GM23248 (cell line): ENCODE data around the gene NSD2. TPM values are rescaled to one million over a fixed set of nuclear protein-coding genes. Genes with fewer than 3 reads are reported as not detected.

Experiments
- DNase-seq: peaks from one replicate; pipeline ENCODE4 v3.0.0-alpha.2; 2015
- H2AFZ ChIP-seq: fragments of 200-600 bp; sonication (generic); 2 replicates; pipeline ENCODE4 v1.6.1; 2016; ENCODE audit warnings: antibody characterized with exemption
- H3F3A ChIP-seq: fragments of 200-600 bp; sonication (generic); 2 replicates; pipeline ENCODE4 v1.6.1; 2016; ENCODE audit warnings: mild to moderate bottlenecking, antibody characterized with exemption, mixed run types; ENCODE audit not compliant: insufficient read depth
- H3K27ac ChIP-seq: fragments of 200-600 bp; sonication (generic); 2 replicates; pipeline ENCODE4 v1.5.1; 2016; ENCODE audit warnings: mild to moderate bottlenecking
- H3K27me3 ChIP-seq: fragments of 200-600 bp; sonication (generic); replicated peaks from 2 replicates; pipeline ENCODE4 v1.6.1; 2016; ENCODE audit warnings: mild to moderate bottlenecking; ENCODE audit not compliant: insufficient read depth
- H3K36me3 ChIP-seq: fragments of 200-600 bp; sonication (generic); 2 replicates; pipeline ENCODE4 v1.6.1; 2016; ENCODE audit warnings: low read depth, mild to moderate bottlenecking
- H3K4me1 ChIP-seq: fragments of 200-600 bp; sonication (generic); 2 replicates; pipeline ENCODE4 v1.6.1; 2016; ENCODE audit warnings: mild to moderate bottlenecking; ENCODE audit not compliant: insufficient read depth
- H3K4me2 ChIP-seq: fragments of 200-600 bp; sonication (generic); one replicate; pipeline ENCODE4 v1.6.1; 2016; ENCODE audit warnings: mild to moderate bottlenecking; ENCODE audit not compliant: unreplicated experiment
- H3K4me3 ChIP-seq: fragments of 200-600 bp; sonication (generic); 2 replicates; pipeline ENCODE4 v1.5.1; 2016; ENCODE audit warnings: mild to moderate bottlenecking
- H3K79me2 ChIP-seq: fragments of 200-600 bp; sonication (generic); 2 replicates; pipeline ENCODE4 v1.6.1; 2016; ENCODE audit warnings: mild to moderate bottlenecking; ENCODE audit not compliant: insufficient read depth
- H3K9ac ChIP-seq: fragments of 200-600 bp; sonication (generic); 2 replicates; pipeline ENCODE4 v1.6.1; 2016; ENCODE audit warnings: mild to moderate bottlenecking
- H3K9me2 ChIP-seq: fragments of 200-600 bp; sonication (generic); 2 replicates; pipeline ENCODE4 v1.6.1; 2016; ENCODE audit warnings: mixed run types, mild to moderate bottlenecking, moderate library complexity; ENCODE audit not compliant: insufficient read depth
- H3K9me3 ChIP-seq: fragments of 200-600 bp; sonication (generic); one replicate; pipeline ENCODE4 v1.6.1; 2017; ENCODE audit warnings: low read depth
- H4K20me1 ChIP-seq: fragments of 200-600 bp; sonication (generic); 2 replicates; pipeline ENCODE4 v1.6.0; 2016; ENCODE audit not compliant: insufficient read depth
- EZH2 ChIP-seq: fragments of 200-600 bp; sonication (generic); IDR thresholded peaks from 2 replicates; pipeline ENCODE4 v1.6.1; 2018; ENCODE audit warnings: antibody characterized with exemption, mild to moderate bottlenecking; ENCODE audit not compliant: insufficient read depth, poor library complexity, severe bottlenecking
- EZH2phosphoT487 ChIP-seq: fragments of 200-600 bp; sonication (generic); IDR thresholded peaks from 2 replicates; pipeline ENCODE4 v1.6.1; 2018; ENCODE audit warnings: antibody characterized with exemption, moderate library complexity, mild to moderate bottlenecking, low read depth; ENCODE audit not compliant: insufficient read depth
- WGBS, 2 experiments: methylation state at CpG; one replicate each; pipeline ENCODE4 v1.1.6; 2015 to 2017; ENCODE audit warnings: low lambda C conversion rate in 2 of 2, low coverage in 1 of 2; ENCODE audit errors: missing lambda C conversion rate in 2 of 2; 5-methylcytosine and 5-hydroxymethylcytosine counted together
- in situ Hi-C: fragments of 300-500 bp; cut with MboI; formaldehyde crosslinking; loops from 2 replicates; pipeline ENCODE4 v1.15.0; 2020
- polyA plus RNA-seq: library from polyadenylated mRNA; unstranded; fragments of >200 nt; fragmentation: Nextera tagmentation; extraction: Ambion mirVana; gene quantifications from 2 replicates; pipeline ENCODE4 v1.2.1, GENCODE V29; 2016
- total RNA-seq: library from RNA; depleted of rRNA; stranded (reverse); fragments of >200 nt; shearing (Covaris generic); gene quantifications from 2 replicates; pipeline ENCODE4 v1.2.3, GENCODE V29; 2014

The NSD2 gene
- total and polyA plus RNA-seq, 2 experiments from 2014 or later: 20.1 to 32.4 TPM

DNA sequence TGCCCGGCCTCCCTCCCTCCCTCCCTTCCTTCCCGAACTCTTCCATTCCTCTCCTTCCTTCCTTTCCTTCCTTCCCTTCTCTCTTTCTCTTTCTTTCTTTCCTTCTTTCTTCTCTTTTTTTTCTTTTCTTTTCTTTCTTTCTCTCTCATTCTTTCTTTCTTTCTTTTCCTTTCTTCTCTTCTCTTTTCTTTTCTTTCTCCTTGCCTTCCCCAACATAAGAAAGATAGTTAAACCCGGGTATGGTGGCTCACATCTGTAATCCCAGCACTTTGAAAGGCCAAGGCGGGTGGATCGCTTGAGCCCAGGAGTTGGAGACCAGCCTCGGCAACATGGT lies 25.4 kb downstream of the NSD2 start:
- Histone ChIP-seq H3K27ac (no peak overlapping the region), H3K9ac (no peak overlapping the region), H3K27me3 (no peaks in the 10 kb centered on the region), H3K36me3 (no peaks in the 10 kb centered on the region), H4K20me1 (peaks cover 5% of the 10 kb centered on the region; the same call in 1 of the 2 replicates), H3K4me2 (no peak overlapping the region), H3K4me3 (no peak overlapping the region), H3K79me2 (peaks cover 100% of the 10 kb centered on the region), H3F3A (peaks cover 11% of the 10 kb centered on the region), H3K9me3 (no peaks in the 10 kb centered on the region), H2AFZ (no peak overlapping the region), H3K9me2 (no peaks in the 10 kb centered on the region), H3K4me1 (peaks cover 4% of the 10 kb centered on the region; the same call in 1 of the 2 replicates)
- in situ Hi-C loops: no loop called here
- DNase-seq: no peak
- TF ChIP-seq EZH2 (no peak), EZH2phosphoT487 (no peak)
- 96% methylated on average over 4 to 6 of the region's 6 CpGs for WGBS, 2 experiments

- H3K4me2 ChIP-seq: no peak overlapping the region
- no peak for TF ChIP-seq EZH2phosphoT487
- TF ChIP-seq EZH2: no peak
- in situ Hi-C loops: no loop called here
- no peak overlapping the region for H3K4me3 ChIP-seq
- no peaks in the 10 kb centered on the region for H3K9me3 ChIP-seq
- peaks cover 11% of the 10 kb centered on the region for H3F3A ChIP-seq
- H4K20me1 ChIP-seq: peaks cover 5% of the 10 kb centered on the region; the same call in 1 of the 2 replicates
- no peak overlapping the region for H3K9ac ChIP-seq
- H3K79me2 ChIP-seq: peaks cover 100% of the 10 kb centered on the region
- 96 to 98% methylated on average over 6 of the region's 6 CpGs for WGBS, 2 experiments
- H3K9me2 ChIP-seq: no peaks in the 10 kb centered on the region
- no peak overlapping the region for H3K27ac ChIP-seq
- no peaks in the 10 kb centered on the region for H3K36me3 ChIP-seq
- H2AFZ ChIP-seq: no peak overlapping the region
- DNase-seq: no peak
- no peaks in the 10 kb centered on the region for H3K27me3 ChIP-seq
- H3K4me1 ChIP-seq: peaks cover 4% of the 10 kb centered on the region; the same call in 1 of the 2 replicates
Observed at GRCh38 chr4:1898007-1898406, 26.8 kb downstream of the NSD2 start.

GRCh38 chr4:1898681-1899080 lies 27.5 kb downstream of the NSD2 start:
- Histone ChIP-seq H4K20me1 (peaks cover 5% of the 10 kb centered on the region; the same call in 1 of the 2 replicates), H3K4me2 (no peak overlapping the region), H3K36me3 (no peaks in the 10 kb centered on the region), H3K4me3 (no peak overlapping the region), H3K79me2 (peaks cover 100% of the 10 kb centered on the region), H3F3A (peaks cover 11% of the 10 kb centered on the region), H3K9me2 (no peaks in the 10 kb centered on the region), H3K9me3 (no peaks in the 10 kb centered on the region), H3K27ac (no peak overlapping the region), H3K27me3 (no peaks in the 10 kb centered on the region), H2AFZ (no peak overlapping the region), H3K9ac (no peak overlapping the region), H3K4me1 (peaks cover 4% of the 10 kb centered on the region; the same call in 1 of the 2 replicates)
- in situ Hi-C loops: no loop called here
- DNase-seq: no peak
- TF ChIP-seq EZH2phosphoT487 (no peak), EZH2 (no peak)
- WGBS, 2 experiments: 72 to 95% methylated on average over 1 of the region's 1 CpG

GRCh38 chr4:1899149-1900086 lies 28.2 kb downstream of the NSD2 start:
- Histone ChIP-seq H3K36me3 (peaks cover 5% of the 10 kb centered on the region; the same call in 1 of the 2 replicates), H4K20me1 (peaks cover 5% of the 10 kb centered on the region; the same call in 1 of the 2 replicates), H3K9ac (no peak overlapping the region), H3K4me1 (peaks cover 4% of the 10 kb centered on the region; the same call in 1 of the 2 replicates), H3K4me3 (no peak overlapping the region), H3K27ac (no peak overlapping the region), H3K9me2 (no peaks in the 10 kb centered on the region), H3K9me3 (no peaks in the 10 kb centered on the region), H3K27me3 (no peaks in the 10 kb centered on the region), H3K79me2 (peaks cover 100% of the 10 kb centered on the region), H3F3A (peaks cover 11% of the 10 kb centered on the region), H3K4me2 (no peak overlapping the region), H2AFZ (no peak overlapping the region)
- in situ Hi-C loops: no loop called here
- DNase-seq: peak; percentile 90
- TF ChIP-seq EZH2phosphoT487 (no peak), EZH2 (no peak)
- WGBS, 2 experiments: 29 to 31% methylated on average over 15 of the region's 15 CpGs
